Fibroblast of mammary gland (primary cell): ENCODE measurements around the gene CDCA7L.

ENCODE experiments used
- DNase-seq: peaks from one replicate; pipeline ENCODE4 v3.0.0-alpha.2; 2010; ENCODE audit warnings: low read depth
- H3K4me3 ChIP-seq: 2 replicates; pipeline ENCODE4 v1.5.1; 2011; ENCODE audit warnings: low read depth, mild to moderate bottlenecking, low read length, moderate library complexity; ENCODE audit not compliant: control insufficient read depth
- TF ChIP-seq, protein P1 (sequence below): conservative IDR thresholded peaks from 2 replicates; pipeline ENCODE4 v1.5.1; 2011; ENCODE audit warnings: low read depth, low read length, inconsistent platforms; ENCODE audit not compliant: control insufficient read depth, insufficient read depth

CDCA7L gene

GRCh38 chr7:21959387-21959776, 13.7 kb upstream of the CDCA7L start:
- TF ChIP-seq, protein P1, sequence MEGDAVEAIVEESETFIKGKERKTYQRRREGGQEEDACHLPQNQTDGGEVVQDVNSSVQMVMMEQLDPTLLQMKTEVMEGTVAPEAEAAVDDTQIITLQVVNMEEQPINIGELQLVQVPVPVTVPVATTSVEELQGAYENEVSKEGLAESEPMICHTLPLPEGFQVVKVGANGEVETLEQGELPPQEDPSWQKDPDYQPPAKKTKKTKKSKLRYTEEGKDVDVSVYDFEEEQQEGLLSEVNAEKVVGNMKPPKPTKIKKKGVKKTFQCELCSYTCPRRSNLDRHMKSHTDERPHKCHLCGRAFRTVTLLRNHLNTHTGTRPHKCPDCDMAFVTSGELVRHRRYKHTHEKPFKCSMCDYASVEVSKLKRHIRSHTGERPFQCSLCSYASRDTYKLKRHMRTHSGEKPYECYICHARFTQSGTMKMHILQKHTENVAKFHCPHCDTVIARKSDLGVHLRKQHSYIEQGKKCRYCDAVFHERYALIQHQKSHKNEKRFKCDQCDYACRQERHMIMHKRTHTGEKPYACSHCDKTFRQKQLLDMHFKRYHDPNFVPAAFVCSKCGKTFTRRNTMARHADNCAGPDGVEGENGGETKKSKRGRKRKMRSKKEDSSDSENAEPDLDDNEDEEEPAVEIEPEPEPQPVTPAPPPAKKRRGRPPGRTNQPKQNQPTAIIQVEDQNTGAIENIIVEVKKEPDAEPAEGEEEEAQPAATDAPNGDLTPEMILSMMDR, result no peak
- DNase-seq, result no peak
- no peak overlapping the region for H3K4me3 ChIP-seq

DNA sequence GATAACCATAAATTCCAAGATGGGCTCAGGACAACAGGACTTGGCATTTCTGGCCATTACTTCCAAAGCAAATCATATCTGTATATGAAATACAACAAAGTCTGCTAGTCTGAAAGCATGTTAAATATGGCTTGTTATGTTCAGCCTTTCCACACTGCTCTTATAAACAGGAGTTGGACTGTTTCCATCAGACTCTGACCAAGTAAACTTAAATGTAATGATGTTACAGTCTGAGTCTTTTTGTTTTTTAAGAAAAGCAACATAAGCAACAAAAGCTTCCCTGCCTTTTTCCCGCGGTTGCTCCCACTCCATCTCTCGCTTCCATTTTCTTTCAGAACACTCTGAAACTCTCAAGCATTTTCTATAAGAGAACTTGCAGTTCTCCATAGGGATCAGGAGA, 8.1 kb upstream of the CDCA7L start:
- DNase-seq, result no peak
- no peak overlapping the region for H3K4me3 ChIP-seq
- TF ChIP-seq, protein P1, result no peak

GRCh38 chr7:21948887-21949540, 3.3 kb upstream of the CDCA7L start:
- no peak overlapping the region for H3K4me3 ChIP-seq
- TF ChIP-seq, protein P1, result no peak
- no peak for DNase-seq

- no peak overlapping the region for H3K4me3 ChIP-seq
- no peak for DNase-seq
- TF ChIP-seq, protein P1, result no peak
Measured at GRCh38 chr7:21948364-21948763, 2.7 kb upstream of the CDCA7L start.

- H3K4me3 ChIP-seq, result no peak overlapping the region
- DNase-seq, result no peak
- TF ChIP-seq, protein P1, result no peak
Measured at GRCh38 chr7:21947946-21948345, 2.2 kb upstream of the CDCA7L start.

GRCh38 chr7:21947056-21947455, 1.4 kb upstream of the CDCA7L start:
- no peak for DNase-seq
- no peak overlapping the region for H3K4me3 ChIP-seq
- TF ChIP-seq, protein P1, result no peak
